Measurements from ENCODE around the gene ZNF236. TPM values are rescaled to one million over a fixed set of nuclear protein-coding genes. Genes with fewer than 3 reads are reported as not detected.

Gene ZNF236
- total RNA-seq, 6 donors from 2014 or later = 9.0 to 27.2 (median 14.8) TPM

DNA sequence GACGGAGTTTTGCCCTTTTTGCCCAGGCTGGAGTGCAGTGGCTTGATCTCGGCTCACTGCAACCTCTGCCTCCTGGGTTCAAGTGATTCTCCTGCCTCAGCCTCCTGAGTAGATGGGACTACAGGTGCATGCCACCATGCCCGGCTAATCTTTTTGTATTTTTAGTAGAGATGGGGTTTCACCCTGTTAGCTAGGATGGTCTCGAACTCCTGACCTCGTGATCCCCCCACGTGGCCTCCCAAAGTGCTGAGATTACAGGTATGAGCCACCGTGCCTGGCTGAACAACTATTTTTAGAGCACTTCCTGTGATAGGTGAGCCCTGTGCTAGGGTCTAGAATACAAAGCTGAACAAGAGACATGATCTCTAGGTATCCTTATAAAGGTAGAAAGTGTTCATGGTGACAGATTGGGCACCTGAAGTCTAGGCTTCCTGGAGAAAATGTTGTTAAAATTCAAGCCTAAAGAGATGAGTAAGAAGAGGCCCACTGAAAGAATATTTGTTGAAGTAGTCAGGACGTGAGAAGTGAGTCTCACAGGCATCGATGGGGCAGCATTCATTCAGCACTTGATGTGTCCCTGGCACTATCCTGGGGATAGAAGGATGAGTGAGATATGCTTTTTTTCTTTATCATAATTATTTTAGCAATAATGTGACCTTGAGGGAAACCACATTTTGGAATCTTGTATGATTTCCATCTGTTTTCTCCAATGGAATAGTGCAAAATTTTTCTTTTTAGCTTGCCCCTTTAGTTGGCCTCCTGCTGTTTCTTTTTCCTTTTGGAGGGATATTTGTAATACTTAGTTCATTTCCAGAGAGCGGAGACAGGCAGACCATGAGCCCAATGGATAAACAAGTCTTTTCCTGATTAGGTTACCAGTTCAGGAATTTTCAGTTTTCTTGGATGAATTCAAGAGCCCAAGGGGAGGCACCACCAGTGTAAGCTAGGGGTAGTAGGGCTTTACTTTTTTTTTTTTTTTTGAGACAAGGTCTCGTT lies 5.1 kb downstream of the ZNF236 start:
- Histone ChIP-seq H3K9me3 (no peaks in the 10 kb centered on the region), H3K27me3 (no peaks in the 10 kb centered on the region), H3K27ac (peak overlapping the region in 1 of 4 donors; percentile 32), H3K4me3 (no peak overlapping the region), H3K4me1 (peaks cover 5 to 14% (median 8%) of the 10 kb centered on the region in 4 donors), H3K36me3 (no peaks in the 10 kb centered on the region)
- 68 to 79% methylated on average over 11 of the region's 11 CpGs for WGBS, 2 donors
- no peak for DNase-seq
- no peak for TF ChIP-seq POLR2A (IDR thresholded peaks at IDR 0.05)
- TF ChIP-seq, protein P1, sequence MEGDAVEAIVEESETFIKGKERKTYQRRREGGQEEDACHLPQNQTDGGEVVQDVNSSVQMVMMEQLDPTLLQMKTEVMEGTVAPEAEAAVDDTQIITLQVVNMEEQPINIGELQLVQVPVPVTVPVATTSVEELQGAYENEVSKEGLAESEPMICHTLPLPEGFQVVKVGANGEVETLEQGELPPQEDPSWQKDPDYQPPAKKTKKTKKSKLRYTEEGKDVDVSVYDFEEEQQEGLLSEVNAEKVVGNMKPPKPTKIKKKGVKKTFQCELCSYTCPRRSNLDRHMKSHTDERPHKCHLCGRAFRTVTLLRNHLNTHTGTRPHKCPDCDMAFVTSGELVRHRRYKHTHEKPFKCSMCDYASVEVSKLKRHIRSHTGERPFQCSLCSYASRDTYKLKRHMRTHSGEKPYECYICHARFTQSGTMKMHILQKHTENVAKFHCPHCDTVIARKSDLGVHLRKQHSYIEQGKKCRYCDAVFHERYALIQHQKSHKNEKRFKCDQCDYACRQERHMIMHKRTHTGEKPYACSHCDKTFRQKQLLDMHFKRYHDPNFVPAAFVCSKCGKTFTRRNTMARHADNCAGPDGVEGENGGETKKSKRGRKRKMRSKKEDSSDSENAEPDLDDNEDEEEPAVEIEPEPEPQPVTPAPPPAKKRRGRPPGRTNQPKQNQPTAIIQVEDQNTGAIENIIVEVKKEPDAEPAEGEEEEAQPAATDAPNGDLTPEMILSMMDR (IDR thresholded peaks at IDR 0.05) = no peak
- no peak for TF ChIP-seq EP300 (IDR thresholded peaks at IDR 0.05)
- no peak for TF ChIP-seq POLR2AphosphoS5 (IDR thresholded peaks at IDR 0.05)
- ATAC-seq (ENCODE audit: low FRiP score in 2 of 2) = no peak

DNA sequence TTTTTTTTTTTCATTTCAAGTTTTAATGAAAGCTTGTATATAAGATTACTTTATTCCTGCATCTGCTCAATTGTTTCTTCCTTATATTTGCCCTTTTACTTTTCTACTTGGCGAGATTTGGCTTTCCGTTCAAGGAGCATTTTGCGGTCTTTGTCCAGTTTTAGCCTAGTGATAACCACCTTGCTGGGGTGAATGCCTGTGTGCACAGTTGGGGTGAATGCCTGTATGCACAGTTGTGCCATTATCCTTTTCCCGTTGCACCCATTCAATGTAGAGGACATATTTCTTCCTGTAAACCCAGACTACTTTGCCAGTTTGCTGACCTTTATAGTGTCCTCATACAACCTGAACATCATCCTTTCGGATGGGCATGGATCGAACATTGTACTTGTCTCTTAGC lies 12.0 kb downstream of the ZNF236 start:
- ATAC-seq (ENCODE audit: low FRiP score in 2 of 2) (no peak), DNase-seq (no peak)
- Histone ChIP-seq H3K27ac (no peak overlapping the region), H3K27me3 (no peaks in the 10 kb centered on the region), H3K4me1 (no peaks in the 10 kb centered on the region), H3K36me3 (no peaks in the 10 kb centered on the region), H3K9me3 (no peaks in the 10 kb centered on the region), H3K4me3 (no peak overlapping the region)
- WGBS, 2 donors = 96% methylated on average over 6 of the region's 6 CpGs
- TF ChIP-seq EP300 (IDR thresholded peaks at IDR 0.05) (no peak), POLR2A (IDR thresholded peaks at IDR 0.05) (no peak), POLR2AphosphoS5 (IDR thresholded peaks at IDR 0.05) (no peak)
- TF ChIP-seq, protein P1 (IDR thresholded peaks at IDR 0.05) = no peak

DNA sequence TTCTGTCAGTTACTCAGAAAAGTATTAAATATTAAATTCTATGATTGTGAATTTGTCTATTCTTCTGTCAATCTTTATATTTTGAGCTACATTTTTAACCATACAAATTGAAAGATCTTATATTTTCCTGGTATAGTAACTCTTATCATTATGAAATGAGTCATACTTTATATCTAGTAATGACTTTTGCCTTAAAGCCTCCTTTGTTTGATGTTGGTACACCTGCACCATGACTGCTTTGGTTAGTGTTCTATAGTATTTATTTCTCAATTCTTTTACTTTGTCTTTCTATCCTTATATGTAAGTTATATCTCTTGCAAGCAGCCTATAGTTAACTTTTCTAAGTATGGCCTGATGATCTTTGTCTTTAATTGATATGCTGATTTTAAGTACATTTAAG lies 13.0 kb downstream of the ZNF236 start:
- no peak for TF ChIP-seq EP300 (IDR thresholded peaks at IDR 0.05)
- TF ChIP-seq POLR2A (IDR thresholded peaks at IDR 0.05) = no peak
- no peak for TF ChIP-seq POLR2AphosphoS5 (IDR thresholded peaks at IDR 0.05)
- TF ChIP-seq, protein P1 (IDR thresholded peaks at IDR 0.05) = no peak
- no peak overlapping the region for H3K27ac ChIP-seq
- H3K36me3 ChIP-seq = no peaks in the 10 kb centered on the region
- no peaks in the 10 kb centered on the region for H3K4me1 ChIP-seq
- ATAC-seq (ENCODE audit: low FRiP score in 2 of 2) (no peak), DNase-seq (no peak)
- no peaks in the 10 kb centered on the region for H3K9me3 ChIP-seq
- H3K4me3 ChIP-seq = no peak overlapping the region
- H3K27me3 ChIP-seq = no peaks in the 10 kb centered on the region

DNA sequence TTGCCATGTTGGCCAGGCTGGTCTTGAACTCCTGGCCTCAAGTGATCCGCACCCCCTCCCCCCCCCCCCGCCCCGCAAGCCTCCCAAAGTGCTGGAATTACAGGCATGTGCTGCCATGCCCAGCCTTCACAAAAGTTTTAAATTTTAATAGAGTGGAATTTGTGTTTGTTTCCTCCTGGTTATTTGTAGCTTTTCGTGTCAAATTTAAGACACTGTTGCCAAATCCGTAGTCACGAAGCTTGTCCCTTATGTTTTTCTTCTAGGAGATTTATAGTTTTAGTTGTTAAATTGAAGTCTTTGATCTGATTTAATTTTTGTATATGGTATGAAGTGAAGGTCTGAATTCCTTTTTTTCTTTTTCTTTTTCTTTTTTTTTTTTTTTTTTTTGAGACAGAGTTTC lies 14.7 kb downstream of the ZNF236 start:
- no peaks in the 10 kb centered on the region for H3K9me3 ChIP-seq
- WGBS, 2 donors = 79 to 85% methylated on average over 6 of the region's 6 CpGs
- H3K4me3 ChIP-seq = no peak overlapping the region
- H3K36me3 ChIP-seq = no peaks in the 10 kb centered on the region
- ATAC-seq (ENCODE audit: low FRiP score in 2 of 2) = no peak
- H3K27ac ChIP-seq = no peak overlapping the region
- TF ChIP-seq POLR2A (IDR thresholded peaks at IDR 0.05) = no peak
- TF ChIP-seq EP300 (IDR thresholded peaks at IDR 0.05) = no peak
- DNase-seq = no peak
- no peaks in the 10 kb centered on the region for H3K27me3 ChIP-seq
- H3K4me1 ChIP-seq = peaks cover 0 to 4% (median 0%) of the 10 kb centered on the region in 4 donors

DNA sequence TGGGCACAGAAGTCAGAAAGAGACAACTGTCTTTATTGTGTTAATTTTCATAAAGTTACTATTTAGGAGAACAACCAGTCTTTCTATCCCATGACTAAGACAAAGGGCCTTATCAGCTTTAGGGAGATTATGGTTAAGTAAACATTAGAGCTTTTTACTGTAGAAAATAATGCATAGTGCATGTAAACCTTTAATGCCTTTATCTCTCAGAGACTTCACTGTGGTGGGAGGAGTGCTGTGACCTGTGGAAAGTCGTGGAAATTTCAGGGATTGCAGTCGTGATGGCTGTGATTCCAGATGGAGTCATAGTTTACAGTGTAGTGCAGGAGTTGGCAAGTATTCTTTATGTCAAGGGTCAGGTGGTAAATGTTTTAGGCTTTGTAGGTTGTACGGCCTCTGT lies 15.8 kb downstream of the ZNF236 start:
- Histone ChIP-seq H3K9me3 (no peaks in the 10 kb centered on the region), H3K4me1 (peaks cover 0 to 4% (median 1%) of the 10 kb centered on the region in 4 donors), H3K27ac (no peak overlapping the region), H3K36me3 (no peaks in the 10 kb centered on the region), H3K4me3 (no peak overlapping the region), H3K27me3 (no peaks in the 10 kb centered on the region)
- no peak for TF ChIP-seq EP300 (IDR thresholded peaks at IDR 0.05)
- TF ChIP-seq POLR2AphosphoS5 (IDR thresholded peaks at IDR 0.05) = no peak
- no peak for TF ChIP-seq POLR2A (IDR thresholded peaks at IDR 0.05)
- TF ChIP-seq, protein P1 (IDR thresholded peaks at IDR 0.05) = no peak
- WGBS, 2 donors = 48 to 61% methylated on average over 3 of the region's 3 CpGs
- DNase-seq = no peak
- no peak for ATAC-seq (ENCODE audit: low FRiP score in 2 of 2)
